Upper lobe of left lung (tissue), 6 donors: Measurements from ENCODE around the gene CACHD1. TPM values are rescaled to one million over a fixed set of nuclear protein-coding genes. Genes with fewer than 3 reads are reported as not detected.
"Not testable (repeated sequence)": the region's sequence is repeated elsewhere in the genome, so short reads cannot be mapped to it uniquely, and the experiment has no call there.

ENCODE experiments used
- ATAC-seq, 2 donors: fragments of 200-7000 bp; cut with Tn5 transposase; one replicate each; pipeline ENCODE4 v1.9.1; 2022; ENCODE audit warnings: mild to moderate bottlenecking in 2 of 2, moderate library complexity in 2 of 2; ENCODE audit not compliant: low FRiP score in 2 of 2
- DNase-seq, 2 donors: peaks; one replicate each; pipeline ENCODE4 v3.0.0-alpha.2; 2019 to 2020
- H3K27ac ChIP-seq, 4 donors: fragments of 200-600 bp; sonication (generic); one replicate each; pipeline ENCODE4 v1.5.1; 2016 to 2019
- H3K27me3 ChIP-seq, 4 donors: fragments of 200-600 bp; sonication (generic); one replicate each; pipeline ENCODE4 v1.5.1; 2017 to 2019
- H3K36me3 ChIP-seq, 4 donors: fragments of 200-600 bp; sonication (generic); one replicate each; pipeline ENCODE4 v1.5.1; 2016 to 2019
- H3K4me1 ChIP-seq, 4 donors: fragments of 200-600 bp; sonication (generic); one replicate each; pipeline ENCODE4 v1.5.1; 2018 to 2019
- H3K4me3 ChIP-seq, 4 donors: fragments of 200-600 bp; sonication (generic); one replicate each; pipeline ENCODE4 v1.5.1; 2017 to 2019; ENCODE audit warnings: mild to moderate bottlenecking in 2 of 4, moderate library complexity in 1 of 4
- H3K9me3 ChIP-seq, 4 donors: fragments of 200-600 bp; sonication (generic); one replicate each; pipeline ENCODE4 v1.5.1; 2018 to 2019
- CTCF ChIP-seq, 6 experiments: fragments of 450-650 bp in 4 of 6; fragments of 200-600 bp in 2 of 6; sonication (generic) in 2 of 6; IDR thresholded peaks; one replicate each; pipeline ENCODE4 v1.5.1; 2016 to 2019; ENCODE audit warnings: antibody characterized with exemption in 6 of 6
- EP300 ChIP-seq, 4 donors: sonication (generic); formaldehyde crosslinking; IDR thresholded peaks; one replicate each; pipeline ENCODE4 v1.5.1; 2017; ENCODE audit warnings: antibody characterized with exemption in 4 of 4, control low read depth in 2 of 4
- POLR2A ChIP-seq, 4 donors: fragments of 450-650 bp; IDR thresholded peaks; one replicate each; pipeline ENCODE4 v1.5.1; 2016 to 2017; ENCODE audit warnings: antibody characterized with exemption in 4 of 4, mild to moderate bottlenecking in 2 of 4
- POLR2AphosphoS5 ChIP-seq, 2 donors: sonication (generic); formaldehyde crosslinking; IDR thresholded peaks; one replicate each; pipeline ENCODE4 v1.5.1; 2017; ENCODE audit warnings: antibody characterized with exemption in 2 of 2
- WGBS, 2 donors: methylation state at CpG; one replicate each; pipeline ENCODE4 v1.1.5; 2017 to 2018; 5-methylcytosine and 5-hydroxymethylcytosine counted together
- total RNA-seq, 6 donors: library from RNA; depleted of rRNA in 4 of 6; stranded (reverse); fragments of >200 nt in 4 of 6; gene quantifications; one replicate each; pipeline versions ENCODE4 v1.1.0 to v1.2.1, GENCODE V29; 2016 to 2021
- donor health status: DM: no; HTN: no; CAD: no; lungs with moderate emphysema.
- donor health status: DM: no; HTN: yes; CAD: no; lungs with severe emphysema.

CACHD1 gene
- total RNA-seq, 6 donors from 2014 or later = 7.3 to 26.3 (median 22.9) TPM

GRCh38 chr1:64701071-64701470 lies 231.1 kb downstream of the CACHD1 start:
- Histone ChIP-seq H3K36me3 (no peaks in the 10 kb centered on the region), H3K4me3 (no peak overlapping the region), H3K27me3 (no peaks in the 10 kb centered on the region), H3K9me3 (no peaks in the 10 kb centered on the region), H3K27ac (no peak overlapping the region), H3K4me1 (no peaks in the 10 kb centered on the region)
- 87 to 92% methylated on average over 5 of the region's 5 CpGs for WGBS, 2 donors
- TF ChIP-seq POLR2AphosphoS5 (IDR thresholded peaks at IDR 0.05) = no peak
- no peak for TF ChIP-seq EP300 (IDR thresholded peaks at IDR 0.05)
- TF ChIP-seq POLR2A (IDR thresholded peaks at IDR 0.05) = no peak
- TF ChIP-seq CTCF (IDR thresholded peaks at IDR 0.05) = no peak
- no peak for ATAC-seq
- DNase-seq = no peak

- TF ChIP-seq POLR2A (IDR thresholded peaks at IDR 0.05) = no peak
- no peak for TF ChIP-seq POLR2AphosphoS5 (IDR thresholded peaks at IDR 0.05)
- no peak for TF ChIP-seq EP300 (IDR thresholded peaks at IDR 0.05)
- TF ChIP-seq CTCF (IDR thresholded peaks at IDR 0.05) = no peak
- ATAC-seq = no peak
- Histone ChIP-seq H3K4me1 (no peaks in the 10 kb centered on the region), H3K4me3 (no peak overlapping the region), H3K27ac (no peak overlapping the region), H3K36me3 (no peaks in the 10 kb centered on the region), H3K9me3 (no peaks in the 10 kb centered on the region), H3K27me3 (no peaks in the 10 kb centered on the region)
- DNase-seq = no peak
- WGBS, 2 donors = 63 to 71% methylated on average over 2 of the region's 2 CpGs
Measured at GRCh38 chr1:64701886-64702285, 232.0 kb downstream of the CACHD1 start.

GRCh38 chr1:64702670-64703069 lies 232.7 kb downstream of the CACHD1 start:
- not testable (repeated sequence) for H3K27me3 ChIP-seq, H3K4me3 ChIP-seq, H3K36me3 ChIP-seq, ATAC-seq, DNase-seq, H3K27ac ChIP-seq, H3K9me3 ChIP-seq, H3K4me1 ChIP-seq
- 89 to 95% methylated on average over 3 of the region's 3 CpGs for WGBS, 2 donors

- H3K36me3 ChIP-seq = no peaks in the 10 kb centered on the region
- H3K9me3 ChIP-seq = no peaks in the 10 kb centered on the region
- no peaks in the 10 kb centered on the region for H3K4me1 ChIP-seq
- TF ChIP-seq EP300 (IDR thresholded peaks at IDR 0.05) = no peak
- TF ChIP-seq POLR2AphosphoS5 (IDR thresholded peaks at IDR 0.05) = no peak
- no peak for TF ChIP-seq POLR2A (IDR thresholded peaks at IDR 0.05)
- no peak for TF ChIP-seq CTCF (IDR thresholded peaks at IDR 0.05)
- no peak overlapping the region for H3K27ac ChIP-seq
- WGBS, 2 donors = 81 to 86% methylated on average over 2 of the region's 2 CpGs
- no peak overlapping the region for H3K4me3 ChIP-seq
- ATAC-seq (no peak), DNase-seq (no peak)
- H3K27me3 ChIP-seq = no peaks in the 10 kb centered on the region
Measured at GRCh38 chr1:64703600-64703999, 233.7 kb downstream of the CACHD1 start.

- no peak overlapping the region for H3K27ac ChIP-seq
- no peaks in the 10 kb centered on the region for H3K36me3 ChIP-seq
- no peaks in the 10 kb centered on the region for H3K9me3 ChIP-seq
- TF ChIP-seq CTCF (IDR thresholded peaks at IDR 0.05) = no peak
- TF ChIP-seq POLR2A (IDR thresholded peaks at IDR 0.05) = no peak
- no peak for TF ChIP-seq POLR2AphosphoS5 (IDR thresholded peaks at IDR 0.05)
- TF ChIP-seq EP300 (IDR thresholded peaks at IDR 0.05) = no peak
- ATAC-seq = no peak
- WGBS, 2 donors = 48 to 61% methylated on average over 1 of the region's 1 CpG
- no peaks in the 10 kb centered on the region for H3K27me3 ChIP-seq
- no peak overlapping the region for H3K4me3 ChIP-seq
- DNase-seq = no peak
- no peaks in the 10 kb centered on the region for H3K4me1 ChIP-seq
Measured at GRCh38 chr1:64705591-64705990, 235.7 kb downstream of the CACHD1 start.
